ENCODE measurements around the gene NOS2. TPM values are rescaled to one million over a fixed set of nuclear protein-coding genes. Genes with fewer than 3 reads are reported as not detected.

NOS2 gene
- total RNA-seq, 4 donors from 2014 or later = 0.13 to 0.69 (median 0.33) TPM; not detected in 1

DNA sequence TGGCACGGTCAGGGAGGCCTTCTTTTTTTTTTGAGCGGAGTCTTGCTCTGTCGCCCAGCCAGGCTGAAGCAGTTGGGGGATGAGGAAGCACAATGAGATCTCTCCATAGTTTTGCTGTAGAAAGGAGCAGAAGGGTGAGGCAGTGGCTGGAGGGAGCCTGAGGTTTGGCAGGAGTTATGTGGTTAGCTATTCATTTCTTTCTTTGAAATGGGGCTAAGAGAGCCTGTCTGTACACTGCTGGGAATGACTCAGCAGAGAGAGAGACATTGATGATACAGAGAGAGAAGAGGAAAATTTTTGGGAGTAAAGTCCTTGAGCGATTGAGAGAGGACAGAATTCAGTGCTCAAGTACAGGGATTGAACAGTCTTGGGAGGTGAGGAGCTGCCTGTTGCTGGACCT is 22.1 kb downstream of the NOS2 start:
- intact Hi-C loops (cut with DNase I) = no loop called here
- TF ChIP-seq POLR2A (IDR thresholded peaks at IDR 0.05; ENCODE audit: low read depth) (no peak), POLR2AphosphoS5 (IDR thresholded peaks at IDR 0.05) (no peak), EP300 (IDR thresholded peaks at IDR 0.05) (no peak)
- TF ChIP-seq, protein P1, sequence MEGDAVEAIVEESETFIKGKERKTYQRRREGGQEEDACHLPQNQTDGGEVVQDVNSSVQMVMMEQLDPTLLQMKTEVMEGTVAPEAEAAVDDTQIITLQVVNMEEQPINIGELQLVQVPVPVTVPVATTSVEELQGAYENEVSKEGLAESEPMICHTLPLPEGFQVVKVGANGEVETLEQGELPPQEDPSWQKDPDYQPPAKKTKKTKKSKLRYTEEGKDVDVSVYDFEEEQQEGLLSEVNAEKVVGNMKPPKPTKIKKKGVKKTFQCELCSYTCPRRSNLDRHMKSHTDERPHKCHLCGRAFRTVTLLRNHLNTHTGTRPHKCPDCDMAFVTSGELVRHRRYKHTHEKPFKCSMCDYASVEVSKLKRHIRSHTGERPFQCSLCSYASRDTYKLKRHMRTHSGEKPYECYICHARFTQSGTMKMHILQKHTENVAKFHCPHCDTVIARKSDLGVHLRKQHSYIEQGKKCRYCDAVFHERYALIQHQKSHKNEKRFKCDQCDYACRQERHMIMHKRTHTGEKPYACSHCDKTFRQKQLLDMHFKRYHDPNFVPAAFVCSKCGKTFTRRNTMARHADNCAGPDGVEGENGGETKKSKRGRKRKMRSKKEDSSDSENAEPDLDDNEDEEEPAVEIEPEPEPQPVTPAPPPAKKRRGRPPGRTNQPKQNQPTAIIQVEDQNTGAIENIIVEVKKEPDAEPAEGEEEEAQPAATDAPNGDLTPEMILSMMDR (IDR thresholded peaks at IDR 0.05) = no peak
- no peak for DNase-seq (ENCODE audit: extremely low spot score)
- H3K27ac ChIP-seq (replicated peaks in 1 of 4) = no peak overlapping the region
- WGBS = 80% methylated on average over 4 of the region's 4 CpGs
- no peaks in the 10 kb centered on the region for H3K27me3 ChIP-seq
- H3K36me3 ChIP-seq = no peaks in the 10 kb centered on the region
- H3K9me3 ChIP-seq = no peaks in the 10 kb centered on the region
- H3K4me3 ChIP-seq = no peak overlapping the region
- no peaks in the 10 kb centered on the region for H3K4me1 ChIP-seq

DNA sequence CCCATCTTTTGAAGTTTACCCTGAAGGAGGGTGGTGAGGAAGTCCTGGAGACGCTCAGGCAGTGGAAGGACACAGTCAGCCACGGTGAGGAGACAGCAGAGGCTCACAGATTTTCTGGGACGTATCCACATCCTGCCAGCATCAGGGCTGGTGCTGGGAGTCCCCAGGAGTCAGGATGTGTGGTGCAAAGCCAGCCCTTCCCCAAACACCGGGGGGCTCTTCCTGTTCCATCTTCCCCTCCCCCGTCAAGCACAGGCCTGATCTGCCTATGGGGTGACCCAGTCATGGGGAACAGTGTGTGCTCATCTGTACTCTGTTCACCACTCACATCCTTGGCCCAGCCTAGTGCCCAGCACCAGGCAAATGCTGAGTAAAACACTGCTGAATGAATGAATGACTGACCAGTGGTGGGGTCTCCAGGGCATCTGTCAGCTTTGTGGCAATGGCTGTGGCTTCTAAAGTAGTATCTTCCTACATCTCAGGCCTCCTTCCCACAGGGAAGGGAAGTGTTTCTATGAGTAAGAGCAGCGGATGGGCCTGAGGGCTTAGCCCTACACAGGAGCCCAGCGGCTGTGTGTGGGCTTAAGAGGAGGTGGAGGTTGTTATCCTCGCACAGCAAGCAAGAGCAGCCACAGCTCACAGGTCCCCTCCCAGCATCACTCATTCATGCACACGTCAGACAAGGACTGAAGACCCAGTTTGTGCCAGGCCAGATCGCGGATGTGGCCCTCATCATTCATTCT is 23.3 kb downstream of the NOS2 start:
- whole genome bisulfite sequencing = 71% methylated on average over 8 of the region's 11 CpGs
- no peaks in the 10 kb centered on the region for H3K36me3 ChIP-seq
- no peaks in the 10 kb centered on the region for H3K9me3 ChIP-seq

GRCh38 chr17:27771586-27771985 is 28.7 kb downstream of the NOS2 start:
- Histone ChIP-seq H3K9me3 (no peaks in the 10 kb centered on the region), H3K36me3 (peaks cover 0 to 7% (median 0%) of the 10 kb centered on the region in 4 donors), H3K4me1 (no peaks in the 10 kb centered on the region), H3K4me3 (no peak overlapping the region), H3K27ac (replicated peaks in 1 of 4) (no peak overlapping the region), H3K27me3 (no peaks in the 10 kb centered on the region)
- 77% methylated on average over 9 of the region's 9 CpGs for WGBS
- intact Hi-C loops (cut with DNase I) = no loop called here
- no peak for DNase-seq (ENCODE audit: extremely low spot score)
- TF ChIP-seq POLR2AphosphoS5 (IDR thresholded peaks at IDR 0.05) (no peak), EP300 (IDR thresholded peaks at IDR 0.05) (no peak)
- TF ChIP-seq, protein P1 (IDR thresholded peaks at IDR 0.05) = no peak

More for the DNA sequence above, 23.3 kb downstream of the NOS2 start:
- Histone ChIP-seq H3K4me1 (no peaks in the 10 kb centered on the region), H3K27ac (replicated peaks in 1 of 4) (no peak overlapping the region), H3K27me3 (no peaks in the 10 kb centered on the region), H3K4me3 (no peak overlapping the region)
- intact Hi-C loops (cut with DNase I) = no loop called here
- TF ChIP-seq EP300 (IDR thresholded peaks at IDR 0.05) (no peak), POLR2AphosphoS5 (IDR thresholded peaks at IDR 0.05) (no peak), POLR2A (IDR thresholded peaks at IDR 0.05; ENCODE audit: low read depth) (no peak)
- TF ChIP-seq, protein P1 (IDR thresholded peaks at IDR 0.05) = no peak
- no peak for DNase-seq (ENCODE audit: extremely low spot score)

- H3K27me3 ChIP-seq = no peaks in the 10 kb centered on the region
- intact Hi-C loops (cut with DNase I) = no loop called here
- no peak overlapping the region for H3K4me3 ChIP-seq
- WGBS = 91% methylated on average over 8 of the region's 9 CpGs
- H3K4me1 ChIP-seq = no peaks in the 10 kb centered on the region
- no peak overlapping the region for H3K27ac ChIP-seq (replicated peaks in 1 of 4)
- no peak for DNase-seq (ENCODE audit: extremely low spot score)
- TF ChIP-seq POLR2A (IDR thresholded peaks at IDR 0.05; ENCODE audit: low read depth) (no peak), POLR2AphosphoS5 (IDR thresholded peaks at IDR 0.05) (no peak), EP300 (IDR thresholded peaks at IDR 0.05) (no peak)
- TF ChIP-seq, protein P1 (IDR thresholded peaks at IDR 0.05) = no peak
- peaks cover 0 to 7% (median 0%) of the 10 kb centered on the region in 4 donors for H3K36me3 ChIP-seq
- H3K9me3 ChIP-seq = no peaks in the 10 kb centered on the region
Measured at GRCh38 chr17:27770877-27771276, 29.5 kb downstream of the NOS2 start.

Data from esophagus muscularis mucosa (tissue), 4 donors.